Smooth muscle cell (in vitro differentiated cells): Measurements from ENCODE around the gene DNAJC1. TPM values are rescaled to one million over a fixed set of nuclear protein-coding genes. Genes with fewer than 3 reads are reported as not detected.

ENCODE experiments used
- DNase-seq: peaks from one replicate; lab custom pipeline; 2025; ENCODE audit not compliant: unreplicated experiment; lab: John Stamatoyannopoulos, UW
- H2AFZ ChIP-seq: fragments of 200-600 bp; sonication (generic); 2 replicates; pipeline ENCODE4 v1.6.0; 2016; ENCODE audit warnings: antibody characterized with exemption, low read depth, mild to moderate bottlenecking
- H3F3A ChIP-seq: fragments of 200-600 bp; sonication (generic); 2 replicates; pipeline ENCODE4 v1.6.0; 2017; ENCODE audit warnings: antibody characterized with exemption, low read depth
- H3K27ac ChIP-seq: fragments of 200-600 bp; sonication (generic); 2 replicates; pipeline ENCODE4 v1.5.1; 2016; ENCODE audit warnings: low read depth, mild to moderate bottlenecking
- H3K27me3 ChIP-seq: fragments of 200-600 bp; sonication (generic); 2 replicates; pipeline ENCODE4 v1.6.1; 2016; ENCODE audit warnings: low read depth, mild to moderate bottlenecking
- H3K36me3 ChIP-seq: fragments of 200-600 bp; sonication (generic); 2 replicates; pipeline ENCODE4 v1.5.1; 2016; ENCODE audit warnings: low read depth
- H3K4me1 ChIP-seq: fragments of 200-600 bp; sonication (generic); 2 replicates; pipeline ENCODE4 v1.5.1; 2016; ENCODE audit warnings: low read depth
- H3K4me2 ChIP-seq: fragments of 200-600 bp; sonication (generic); 2 replicates; pipeline ENCODE4 v1.6.0; 2016; ENCODE audit warnings: mild to moderate bottlenecking
- H3K4me3 ChIP-seq: fragments of 200-600 bp; sonication (generic); 2 replicates; pipeline ENCODE4 v1.5.1; 2016; ENCODE audit warnings: mild to moderate bottlenecking
- H3K79me2 ChIP-seq: fragments of 200-600 bp; sonication (generic); 2 replicates; pipeline ENCODE4 v1.6.0; 2016; ENCODE audit warnings: low read depth, mild to moderate bottlenecking
- H3K9ac ChIP-seq: fragments of 200-600 bp; sonication (generic); 2 replicates; pipeline ENCODE4 v1.6.0; 2016; ENCODE audit warnings: low read depth
- H3K9me3 ChIP-seq: fragments of 200-600 bp; sonication (generic); replicated peaks from 2 replicates; pipeline ENCODE4 v1.5.1; 2016; ENCODE audit warnings: low read depth
- H4K20me1 ChIP-seq: fragments of 200-600 bp; sonication (generic); 2 replicates; pipeline ENCODE4 v1.6.0; 2016; ENCODE audit warnings: low read depth
- WGBS: methylation state at CpG from one replicate; pipeline ENCODE4 v1.1.7; 2016; ENCODE audit warnings: low lambda C conversion rate; 5-methylcytosine and 5-hydroxymethylcytosine counted together
- polyA plus RNA-seq: library from polyadenylated mRNA; unstranded; fragments of >200 nt; fragmentation: Nextera tagmentation; extraction: Ambion mirVana; gene quantifications from 2 replicates; pipeline ENCODE4 v1.2.1, GENCODE V29; 2016
- total RNA-seq: library from RNA; depleted of rRNA; stranded (reverse); fragments of >200 nt; gene quantifications from 2 replicates; pipeline ENCODE4 v1.2.3, GENCODE V29; 2014
- TF ChIP-seq, protein P1 (sequence below): fragments of 200-600 bp; sonication (generic); IDR thresholded peaks from 2 replicates; pipeline ENCODE4 v1.5.1; 2017; ENCODE audit warnings: borderline replicate concordance, mild to moderate bottlenecking, antibody characterized with exemption; ENCODE audit not compliant: insufficient read depth, poor library complexity, severe bottlenecking

The DNAJC1 gene
- total and polyA plus RNA-seq, 2 experiments from 2014 or later = 67.0 to 88.5 TPM

DNA sequence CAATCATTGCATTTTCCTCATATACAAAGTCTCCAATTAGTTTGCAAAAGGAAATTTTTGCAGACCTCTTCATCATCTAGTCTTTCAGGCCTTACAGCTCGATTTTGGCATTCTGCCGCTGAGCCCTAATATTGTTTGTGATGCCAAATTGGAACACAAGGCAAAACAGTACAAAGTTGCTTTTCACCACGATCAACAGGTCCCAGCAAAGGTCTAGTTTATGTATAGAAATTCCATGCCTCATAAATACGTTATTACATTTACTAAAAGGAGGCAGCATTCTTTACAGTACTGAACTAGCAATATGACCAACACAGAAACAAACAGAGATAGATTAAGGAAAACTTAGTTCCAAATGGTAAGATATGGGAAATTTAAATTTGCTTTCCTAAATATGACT, 7.0 kb upstream of the DNAJC1 start:
- Histone ChIP-seq H2AFZ (no peak overlapping the region), H3K27ac (no peak overlapping the region), H3K4me3 (no peak overlapping the region), H3K9ac (no peak overlapping the region), H3K27me3 (no peaks in the 10 kb centered on the region), H3K36me3 (no peaks in the 10 kb centered on the region), H3K4me2 (no peak overlapping the region), H4K20me1 (no peaks in the 10 kb centered on the region), H3F3A (no peaks in the 10 kb centered on the region), H3K4me1 (no peaks in the 10 kb centered on the region), H3K9me3 (no peaks in the 10 kb centered on the region), H3K79me2 (no peaks in the 10 kb centered on the region)
- TF ChIP-seq, protein P1, sequence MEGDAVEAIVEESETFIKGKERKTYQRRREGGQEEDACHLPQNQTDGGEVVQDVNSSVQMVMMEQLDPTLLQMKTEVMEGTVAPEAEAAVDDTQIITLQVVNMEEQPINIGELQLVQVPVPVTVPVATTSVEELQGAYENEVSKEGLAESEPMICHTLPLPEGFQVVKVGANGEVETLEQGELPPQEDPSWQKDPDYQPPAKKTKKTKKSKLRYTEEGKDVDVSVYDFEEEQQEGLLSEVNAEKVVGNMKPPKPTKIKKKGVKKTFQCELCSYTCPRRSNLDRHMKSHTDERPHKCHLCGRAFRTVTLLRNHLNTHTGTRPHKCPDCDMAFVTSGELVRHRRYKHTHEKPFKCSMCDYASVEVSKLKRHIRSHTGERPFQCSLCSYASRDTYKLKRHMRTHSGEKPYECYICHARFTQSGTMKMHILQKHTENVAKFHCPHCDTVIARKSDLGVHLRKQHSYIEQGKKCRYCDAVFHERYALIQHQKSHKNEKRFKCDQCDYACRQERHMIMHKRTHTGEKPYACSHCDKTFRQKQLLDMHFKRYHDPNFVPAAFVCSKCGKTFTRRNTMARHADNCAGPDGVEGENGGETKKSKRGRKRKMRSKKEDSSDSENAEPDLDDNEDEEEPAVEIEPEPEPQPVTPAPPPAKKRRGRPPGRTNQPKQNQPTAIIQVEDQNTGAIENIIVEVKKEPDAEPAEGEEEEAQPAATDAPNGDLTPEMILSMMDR = no peak
- 85% methylated on average over 4 of the region's 4 CpGs for WGBS
- DNase-seq = no peak

GRCh38 chr10:22006379-22006884, 2.9 kb upstream of the DNAJC1 start:
- Histone ChIP-seq H4K20me1 (peaks cover 13% of the 10 kb centered on the region), H3K79me2 (peaks cover 15% of the 10 kb centered on the region), H3K4me3 (no peak overlapping the region), H3K27me3 (no peaks in the 10 kb centered on the region), H3K4me1 (peaks cover 11% of the 10 kb centered on the region), H3K9ac (no peak overlapping the region), H2AFZ (no peak overlapping the region), H3K4me2 (no peak overlapping the region), H3F3A (no peaks in the 10 kb centered on the region), H3K36me3 (no peaks in the 10 kb centered on the region), H3K27ac (no peak overlapping the region), H3K9me3 (no peaks in the 10 kb centered on the region)
- no peak for DNase-seq
- TF ChIP-seq, protein P1 = no peak

GRCh38 chr10:22005763-22006162, 2.2 kb upstream of the DNAJC1 start:
- H3K36me3 ChIP-seq = no peaks in the 10 kb centered on the region
- no peaks in the 10 kb centered on the region for H3K9me3 ChIP-seq
- TF ChIP-seq, protein P1 = no peak
- H3F3A ChIP-seq = no peaks in the 10 kb centered on the region
- H3K4me2 ChIP-seq = no peak overlapping the region
- no peak overlapping the region for H3K4me3 ChIP-seq
- no peak for DNase-seq
- 82% methylated on average over 2 of the region's 2 CpGs for WGBS
- H3K4me1 ChIP-seq = peaks cover 14% of the 10 kb centered on the region
- H3K27me3 ChIP-seq = no peaks in the 10 kb centered on the region
- H4K20me1 ChIP-seq = peaks cover 20% of the 10 kb centered on the region
- no peak overlapping the region for H3K9ac ChIP-seq
- no peak overlapping the region for H3K27ac ChIP-seq
- H2AFZ ChIP-seq = no peak overlapping the region
- H3K79me2 ChIP-seq = peaks cover 22% of the 10 kb centered on the region

DNA sequence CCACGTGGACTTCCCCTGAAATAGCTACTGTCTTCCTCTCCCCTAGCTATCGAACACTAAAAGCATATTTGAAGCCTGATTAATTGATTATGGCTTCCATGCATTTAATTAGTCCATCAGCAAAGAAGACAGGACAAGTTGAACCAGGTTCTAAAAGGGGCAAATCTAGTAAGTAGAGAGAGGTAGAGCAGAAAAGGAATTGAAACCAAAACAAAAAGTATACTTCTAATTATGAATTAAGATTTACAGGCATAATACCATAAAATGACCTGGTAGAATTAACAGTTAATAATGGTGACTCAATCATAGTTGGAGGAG, 393 bp upstream of the DNAJC1 start:
- Histone ChIP-seq H2AFZ (peak overlapping the region; percentile 92), H3K9me3 (no peaks in the 10 kb centered on the region), H3K4me2 (peak overlapping the region; percentile 96), H3K27ac (peak overlapping the region; percentile 80), H3K9ac (peak overlapping the region; percentile 87), H3K4me1 (peaks cover 14% of the 10 kb centered on the region), H4K20me1 (peaks cover 34% of the 10 kb centered on the region), H3K79me2 (peaks cover 40% of the 10 kb centered on the region), H3K4me3 (peak overlapping the region; percentile 74), H3K27me3 (no peaks in the 10 kb centered on the region), H3F3A (no peaks in the 10 kb centered on the region), H3K36me3 (no peaks in the 10 kb centered on the region)
- 13% methylated on average over 2 of the region's 2 CpGs for WGBS
- DNase-seq = no peak
- TF ChIP-seq, protein P1 = no peak
